ACHN (cell line): ENCODE data around the gene MAN2A1.

ENCODE experiments used
- DNase-seq: peaks from one replicate; pipeline ENCODE4 v3.0.0-alpha.2; 2015
- in situ Hi-C: cut with HindIII; loops from 2 replicates; pipeline ENCODE4 v1.10.0; 2017; ENCODE audit warnings: low sequenced_read_pairs, low pct_ligation_motif_present, low pct_unique_long_range_greater_than_20kb

The MAN2A1 gene

DNA sequence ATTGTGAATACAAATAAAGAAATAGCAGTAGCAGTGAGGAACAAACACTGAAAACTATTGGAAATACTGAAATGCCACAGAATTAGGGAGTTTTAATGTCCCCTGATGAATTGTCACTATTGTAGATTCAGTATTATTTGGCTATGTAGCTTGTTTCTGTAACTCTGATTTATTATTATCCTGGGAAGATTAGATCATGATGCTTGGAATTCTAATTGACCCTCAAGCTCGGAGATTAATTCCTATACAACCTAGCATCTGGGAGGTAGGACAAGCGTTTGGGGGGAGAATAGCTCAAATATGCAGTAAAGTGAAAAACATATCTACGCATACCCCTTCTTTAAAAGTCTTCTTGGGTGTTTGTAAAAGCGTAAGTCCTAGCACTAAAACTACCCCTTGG lies 15.1 kb upstream of the MAN2A1 start:
- in situ Hi-C loops = no loop called here
- DNase-seq = no peak

DNA sequence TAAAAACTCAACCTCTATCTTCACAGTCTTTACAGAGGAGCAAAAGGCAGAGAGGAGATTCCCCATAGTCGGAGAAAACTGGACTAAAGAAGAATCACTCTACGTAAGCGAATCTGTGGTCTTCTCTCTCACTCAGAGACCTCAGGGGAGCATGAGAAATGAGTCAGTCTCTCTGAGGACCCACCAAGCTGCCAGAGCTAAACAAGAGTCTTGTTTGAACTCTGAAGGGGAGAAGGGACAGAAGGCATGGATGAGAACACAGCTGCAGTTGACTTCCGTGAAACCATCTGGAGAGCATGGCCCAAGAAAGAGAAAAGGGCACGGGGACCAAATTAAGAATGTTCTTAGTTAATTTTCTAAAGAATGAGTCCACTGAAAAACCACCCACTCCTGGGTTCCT lies 12.8 kb upstream of the MAN2A1 start:
- DNase-seq = no peak
- in situ Hi-C loops = no loop called here

DNA sequence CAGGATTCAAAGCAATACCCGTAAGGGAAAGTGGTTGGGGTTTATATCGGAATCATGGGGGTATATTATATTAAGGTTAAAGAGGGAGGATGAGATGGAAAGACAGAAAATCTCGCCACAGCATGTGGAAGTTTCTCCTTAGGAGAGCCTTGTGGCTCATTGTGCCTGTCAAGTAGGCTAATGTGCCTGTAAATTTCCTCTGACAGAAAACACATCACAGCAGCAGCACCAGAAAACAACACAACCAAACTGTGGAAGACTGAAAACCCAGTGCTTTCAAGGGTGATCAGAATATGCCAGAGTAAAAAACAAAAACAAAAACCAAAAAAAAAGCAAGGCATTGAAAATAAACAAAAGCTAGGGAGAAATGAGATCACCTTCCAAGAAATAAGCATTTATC lies 11.3 kb upstream of the MAN2A1 start:
- DNase-seq = no peak
- in situ Hi-C loops = no loop called here

DNA sequence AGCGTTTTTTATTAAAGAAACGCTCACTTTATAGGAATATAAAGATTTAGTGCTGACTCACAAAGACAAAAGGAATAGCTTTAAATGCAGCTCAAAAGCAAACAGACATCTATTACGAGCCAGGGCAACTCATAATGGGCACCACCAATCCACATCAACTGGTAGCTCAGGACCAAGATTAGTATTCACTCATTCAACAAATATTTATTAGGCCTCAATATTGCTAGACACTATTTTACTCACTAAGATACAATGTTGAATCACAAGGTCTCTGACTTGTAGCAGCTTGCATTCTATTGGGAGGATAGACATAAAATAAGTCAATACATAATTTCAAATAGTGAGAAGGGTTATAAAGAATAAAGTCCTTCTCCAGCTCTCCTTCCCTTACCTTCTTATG lies 8.0 kb upstream of the MAN2A1 start:
- in situ Hi-C loops = no loop called here
- DNase-seq = no peak

DNA sequence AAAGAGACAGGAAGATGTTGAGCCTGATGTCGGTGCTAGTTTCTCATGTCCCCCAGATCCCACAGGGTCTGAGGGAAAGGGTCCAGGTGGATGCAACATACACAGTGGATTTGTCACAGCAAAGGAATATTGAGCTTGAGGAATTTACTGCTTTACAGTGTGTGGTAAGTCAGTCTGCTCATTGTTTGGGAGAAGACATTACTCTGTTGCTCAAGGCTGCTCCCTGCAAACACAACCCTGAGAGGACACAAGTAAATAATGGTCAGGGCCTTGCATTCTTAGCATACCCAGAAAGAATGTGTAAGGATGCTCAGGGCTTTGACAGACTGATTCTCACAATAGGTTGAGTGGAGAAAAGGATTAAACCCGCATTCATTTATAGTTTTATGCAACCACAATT lies 7.3 kb upstream of the MAN2A1 start:
- in situ Hi-C loops = no loop called here
- no peak for DNase-seq

DNA sequence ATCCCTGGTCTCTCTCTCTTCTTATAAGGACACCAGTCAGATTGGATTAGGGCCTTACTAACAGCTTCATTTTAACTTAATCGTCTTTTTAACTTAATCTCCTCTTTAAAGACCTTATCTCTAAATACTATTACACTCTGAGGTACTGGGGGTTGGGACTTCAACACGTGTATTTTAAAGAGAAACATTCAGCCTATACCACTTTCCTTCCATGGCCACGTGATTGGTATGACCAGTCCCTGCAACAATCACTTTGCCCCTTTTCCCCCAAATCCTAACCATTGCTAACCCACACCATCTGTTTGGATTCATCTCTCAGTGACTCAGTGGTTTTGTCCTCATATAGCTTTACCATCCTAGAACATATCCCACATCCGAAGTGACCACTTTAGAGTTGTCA lies 3.8 kb upstream of the MAN2A1 start:
- DNase-seq = no peak
- in situ Hi-C loops = no loop called here

DNA sequence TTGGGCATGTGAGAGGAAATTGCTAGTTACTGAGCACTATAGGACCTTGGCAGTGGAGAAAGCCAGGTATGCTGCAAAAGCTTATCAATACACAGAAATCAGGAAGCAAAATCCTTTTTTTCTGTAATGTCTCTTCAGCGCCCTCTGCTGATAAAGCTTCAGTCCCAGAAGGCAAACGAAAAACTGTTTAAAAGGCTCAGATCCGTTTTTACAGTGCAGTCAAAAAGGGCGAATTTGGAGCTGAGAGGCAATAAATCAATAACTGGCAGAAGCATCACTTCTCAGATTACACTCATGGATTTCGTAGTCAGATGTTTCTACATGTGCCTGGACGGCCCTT lies 1.1 kb upstream of the MAN2A1 start:
- in situ Hi-C loops = no loop called here

DNA sequence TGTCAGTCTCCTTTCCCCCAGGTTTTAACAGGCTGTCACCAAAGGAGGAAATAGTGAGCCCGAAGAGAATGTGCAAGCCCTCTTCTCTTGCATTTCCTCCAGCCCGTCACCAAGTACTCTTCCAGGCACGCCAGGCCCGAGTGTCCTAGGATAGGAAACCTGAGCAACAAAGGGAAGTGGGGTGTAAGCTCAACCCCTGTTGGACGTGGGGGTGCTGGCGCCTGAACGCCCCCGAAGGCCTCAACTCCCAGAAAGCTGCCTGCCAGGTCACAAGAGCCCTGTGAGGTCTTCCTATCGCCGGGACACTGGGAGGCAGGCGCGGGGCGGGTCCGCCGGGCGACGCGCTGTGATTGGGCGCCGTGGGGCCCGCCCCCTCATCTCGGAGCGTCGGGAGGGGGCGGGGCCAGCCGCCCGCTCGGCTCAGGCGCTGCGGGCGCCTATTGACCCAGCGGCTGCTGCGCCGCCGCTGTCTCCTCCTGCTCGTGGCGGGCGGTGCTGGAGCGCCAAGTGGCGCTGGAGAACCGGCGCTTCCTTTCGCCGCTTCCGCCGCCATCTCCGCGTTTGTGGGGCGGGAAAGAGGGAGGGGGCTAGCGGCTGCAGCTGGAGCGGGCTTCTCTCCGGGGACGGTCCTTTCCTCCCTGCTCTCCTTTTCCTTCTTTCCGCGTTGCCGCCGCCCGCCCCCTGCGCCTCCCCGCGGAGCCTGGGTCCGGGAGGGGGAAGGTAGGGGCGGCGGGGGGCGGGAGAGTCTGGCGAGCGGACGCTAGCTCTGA lies 572 bp upstream of the MAN2A1 start:
- in situ Hi-C loops = no loop called here

More for the DNA sequence above, 1.1 kb upstream of the MAN2A1 start:
- DNase-seq = peak; percentile 66

DNA sequence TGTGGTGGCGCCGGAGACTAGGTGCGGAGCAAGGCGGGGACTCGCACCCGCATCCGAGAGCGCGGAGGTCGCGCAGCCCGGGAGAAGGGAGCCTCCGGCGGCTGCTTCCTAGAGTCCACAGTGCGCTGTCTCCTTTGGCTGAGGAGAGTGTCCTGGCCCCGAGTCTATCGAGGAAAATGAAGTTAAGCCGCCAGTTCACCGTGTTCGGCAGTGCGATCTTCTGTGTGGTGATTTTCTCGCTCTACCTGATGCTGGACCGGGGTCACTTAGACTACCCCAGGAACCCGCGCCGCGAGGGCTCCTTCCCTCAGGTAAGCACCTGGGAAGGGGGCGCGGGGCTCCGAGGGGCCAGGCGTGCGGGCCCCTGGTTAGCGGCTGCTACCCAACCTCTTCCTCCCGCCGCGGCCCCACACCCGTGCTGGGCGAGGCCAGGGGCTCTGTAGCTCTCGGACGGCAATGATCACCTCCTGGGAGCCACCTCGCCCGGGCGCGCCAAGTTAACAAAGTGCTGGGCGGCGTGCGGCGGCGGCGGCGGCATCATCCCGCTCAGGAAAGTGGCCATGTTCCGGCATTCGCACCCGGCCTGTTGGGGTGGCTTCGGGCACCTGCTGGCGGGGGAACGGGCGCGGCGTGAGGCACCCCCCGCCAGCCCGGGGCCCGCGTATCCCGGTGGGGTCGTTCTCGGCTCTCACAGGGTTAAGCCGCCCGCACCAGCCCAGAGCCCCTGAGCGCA lies 681 bp downstream of the MAN2A1 start:
- DNase-seq = peak; percentile 42
- in situ Hi-C loops = no loop called here

More for the DNA sequence above, 572 bp upstream of the MAN2A1 start:
- DNase-seq = peak; percentile 89

DNA sequence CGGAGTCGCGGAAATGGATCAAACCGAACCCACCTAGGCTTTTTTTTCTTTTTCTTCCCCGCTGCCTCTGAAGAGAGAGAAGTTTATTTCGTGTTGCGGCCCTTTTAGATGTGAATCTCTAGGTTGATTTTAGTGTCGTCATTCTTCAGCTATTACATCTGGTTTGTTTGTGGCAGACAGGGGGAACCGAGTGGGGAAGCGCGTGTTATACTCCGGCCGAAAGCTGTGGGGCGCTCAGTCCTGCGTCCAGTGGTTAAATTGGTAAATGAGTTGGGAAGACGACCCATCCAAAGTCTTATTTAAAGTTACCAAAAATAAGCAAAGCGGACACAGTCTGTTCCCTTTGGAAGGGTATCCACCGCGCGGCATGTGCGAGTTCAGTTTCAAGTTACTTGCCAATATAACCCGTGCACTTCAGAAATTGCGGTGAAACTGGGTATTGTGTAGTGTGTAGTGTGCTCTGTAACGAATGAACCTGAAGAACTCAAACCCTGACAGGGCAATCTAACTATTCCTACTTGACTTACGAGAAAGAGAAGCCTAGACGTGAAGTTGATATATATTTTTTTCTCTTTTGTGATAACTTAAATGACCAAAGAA lies 1.3 kb downstream of the MAN2A1 start:
- peak; percentile 63 for DNase-seq
- in situ Hi-C loops = no loop called here

DNA sequence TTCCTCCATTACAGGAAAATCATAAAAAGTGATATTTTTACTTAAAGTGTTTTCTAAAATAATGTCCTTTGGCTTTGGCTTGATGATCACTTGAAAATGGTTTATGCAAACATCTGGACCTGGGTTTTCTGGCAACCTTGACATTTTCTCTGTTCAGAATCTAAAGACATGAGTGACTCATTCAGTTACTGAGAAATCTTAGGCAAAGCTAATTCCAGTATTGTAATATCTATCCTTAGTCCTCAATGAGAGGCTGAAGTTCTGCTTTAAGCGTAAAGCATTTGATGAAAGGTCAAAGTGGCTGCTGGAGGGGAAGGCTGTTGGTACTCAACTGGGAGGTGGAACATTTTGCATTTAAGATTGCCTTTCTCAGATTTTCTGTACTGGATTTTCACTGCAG lies 2.3 kb downstream of the MAN2A1 start:
- no peak for DNase-seq
- in situ Hi-C loops = no loop called here

DNA sequence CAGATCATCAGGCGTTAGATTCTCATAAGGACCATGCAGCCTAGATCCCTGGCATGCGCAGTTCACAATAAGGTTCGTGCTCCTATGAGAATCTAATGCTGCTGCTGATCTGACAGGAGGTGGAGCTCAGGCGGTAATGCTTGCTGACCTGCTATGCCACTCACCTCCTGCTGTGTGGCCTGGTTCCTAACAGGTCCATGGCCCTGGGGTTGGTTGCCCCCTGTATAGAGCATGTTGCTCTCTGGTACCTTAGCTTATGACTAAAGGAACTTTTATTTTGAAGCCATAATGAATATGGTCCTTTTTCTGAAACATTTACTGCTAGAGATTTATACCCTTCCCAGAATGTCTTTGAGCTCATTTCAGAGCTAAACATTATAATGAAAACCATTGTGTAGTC lies 3.1 kb downstream of the MAN2A1 start:
- in situ Hi-C loops = no loop called here

DNA sequence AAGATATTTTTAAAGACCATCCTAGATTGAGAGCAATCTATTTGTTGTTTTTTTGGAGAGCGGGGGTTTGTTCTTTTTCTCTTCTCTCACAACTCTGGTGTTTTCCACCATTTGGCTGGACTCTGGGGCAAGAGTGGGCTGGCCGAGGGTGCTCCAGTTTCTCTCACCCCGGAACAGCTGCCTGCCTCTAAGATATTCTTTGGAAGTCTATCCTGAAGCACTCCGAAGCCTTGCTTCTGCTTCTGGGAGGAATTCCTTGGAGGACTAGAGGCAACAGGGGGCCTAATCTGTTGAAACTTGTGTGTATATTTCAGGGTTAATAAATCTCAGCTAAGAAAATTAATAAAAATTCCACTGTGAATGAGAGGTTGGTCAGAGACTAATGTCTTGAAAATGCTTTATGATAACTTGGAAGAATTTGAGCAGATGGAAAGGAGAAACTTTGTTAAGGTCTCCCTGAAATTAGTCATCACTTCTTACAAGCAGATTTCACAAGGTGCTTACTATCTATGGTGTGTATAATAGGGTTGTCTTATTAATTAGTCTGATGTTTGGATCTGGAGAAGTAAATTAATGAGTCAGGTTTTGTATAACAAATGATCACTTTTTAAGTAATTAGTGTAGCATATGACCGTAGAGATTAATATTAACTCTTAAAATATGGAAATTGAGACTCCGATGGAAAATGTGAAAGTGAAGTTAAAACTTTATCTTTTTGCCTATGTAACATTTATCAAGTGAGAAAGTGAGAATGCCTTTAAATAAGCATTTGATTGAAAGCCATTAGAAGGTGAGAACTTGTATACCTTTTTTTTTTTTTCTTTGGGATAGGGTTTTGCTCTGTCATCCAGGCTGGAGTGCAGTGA lies 4.0 kb downstream of the MAN2A1 start:
- DNase-seq = no peak
- in situ Hi-C loops = no loop called here

More for the DNA sequence above, 3.1 kb downstream of the MAN2A1 start:
- no peak for DNase-seq

DNA sequence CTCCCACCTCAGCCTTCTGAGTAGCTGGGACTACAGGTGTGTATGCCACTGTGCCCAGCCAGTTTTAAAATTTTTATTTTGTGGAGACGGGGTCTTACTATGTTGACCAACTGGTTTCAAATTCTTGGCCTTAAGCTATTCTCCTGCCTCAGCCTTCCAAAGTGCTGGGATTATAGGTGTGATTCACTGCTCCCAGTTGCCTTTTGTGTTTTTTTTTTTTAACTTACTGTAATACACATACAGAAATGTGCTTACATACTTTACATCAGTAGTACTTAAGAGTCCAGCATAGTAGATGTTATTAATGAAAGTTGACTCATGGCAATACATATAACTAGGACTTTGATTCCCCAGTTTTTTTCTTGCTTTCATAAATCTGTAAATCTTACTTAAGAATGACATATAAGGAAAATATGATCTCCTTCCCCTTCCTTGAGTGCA lies 4.7 kb downstream of the MAN2A1 start:
- in situ Hi-C loops = no loop called here
- DNase-seq = no peak

DNA sequence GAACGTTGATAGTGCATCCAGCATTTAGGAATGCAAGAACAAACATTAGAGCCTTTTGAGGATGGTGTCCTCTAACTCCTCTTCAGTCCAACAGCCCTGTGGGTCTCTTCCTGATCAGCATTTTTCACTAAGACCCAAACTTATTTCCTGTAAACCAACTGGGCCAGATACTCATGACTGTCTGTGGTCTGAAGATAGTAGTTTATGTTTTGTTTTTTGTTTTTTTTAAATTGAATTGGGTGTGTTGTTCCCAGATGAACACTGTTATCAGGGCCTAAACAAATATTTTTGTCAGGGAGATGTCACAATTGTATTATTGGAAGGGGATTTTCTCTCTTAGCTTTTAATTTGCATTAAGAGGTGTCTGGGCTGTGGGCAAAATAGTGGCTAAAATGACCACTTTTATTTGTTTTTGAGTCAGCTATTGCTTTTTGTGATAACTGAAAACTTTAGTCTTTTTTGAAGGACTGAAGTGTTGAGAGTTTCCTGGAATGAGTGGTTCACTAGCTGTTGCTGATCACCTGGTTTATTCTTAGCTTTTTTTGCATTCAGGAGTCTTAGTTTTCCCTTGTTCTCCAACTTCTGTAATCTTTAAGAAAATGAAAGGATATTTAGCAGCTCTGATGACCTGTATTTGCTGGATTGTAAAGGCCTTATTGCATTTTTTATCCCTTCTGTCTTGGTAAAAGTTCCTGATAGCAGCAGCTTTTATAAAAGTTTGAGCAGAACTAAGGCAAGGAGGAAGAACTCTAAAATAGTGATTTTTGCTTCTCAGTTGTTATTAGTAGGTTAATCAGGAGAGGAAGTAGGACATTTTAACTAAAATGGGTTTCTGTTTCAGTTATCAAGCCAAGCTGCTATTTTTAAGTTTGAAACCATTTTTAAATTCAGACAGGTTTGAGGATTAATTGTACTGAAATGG lies 5.5 kb downstream of the MAN2A1 start:
- no peak for DNase-seq
- in situ Hi-C loops = no loop called here

DNA sequence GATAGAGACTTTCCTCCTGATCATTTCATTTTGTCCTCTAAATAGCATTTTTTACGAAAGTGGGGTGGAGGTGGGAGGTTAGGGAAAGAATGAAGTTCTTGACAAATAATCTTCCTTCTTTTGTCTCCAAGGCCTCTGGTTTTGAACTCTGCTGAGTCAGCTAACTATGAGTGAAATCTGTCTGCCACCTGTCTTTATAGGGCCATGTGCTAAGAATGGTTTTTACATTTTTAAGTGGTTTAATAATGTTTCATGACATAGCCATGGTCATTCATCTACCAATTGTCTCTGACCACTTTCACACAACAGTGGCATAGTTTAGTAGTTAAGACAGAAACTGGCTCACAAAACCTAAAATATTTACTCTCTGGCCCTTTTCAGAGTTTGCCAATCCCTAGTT lies 7.6 kb downstream of the MAN2A1 start:
- no peak for DNase-seq
- in situ Hi-C loops = no loop called here

DNA sequence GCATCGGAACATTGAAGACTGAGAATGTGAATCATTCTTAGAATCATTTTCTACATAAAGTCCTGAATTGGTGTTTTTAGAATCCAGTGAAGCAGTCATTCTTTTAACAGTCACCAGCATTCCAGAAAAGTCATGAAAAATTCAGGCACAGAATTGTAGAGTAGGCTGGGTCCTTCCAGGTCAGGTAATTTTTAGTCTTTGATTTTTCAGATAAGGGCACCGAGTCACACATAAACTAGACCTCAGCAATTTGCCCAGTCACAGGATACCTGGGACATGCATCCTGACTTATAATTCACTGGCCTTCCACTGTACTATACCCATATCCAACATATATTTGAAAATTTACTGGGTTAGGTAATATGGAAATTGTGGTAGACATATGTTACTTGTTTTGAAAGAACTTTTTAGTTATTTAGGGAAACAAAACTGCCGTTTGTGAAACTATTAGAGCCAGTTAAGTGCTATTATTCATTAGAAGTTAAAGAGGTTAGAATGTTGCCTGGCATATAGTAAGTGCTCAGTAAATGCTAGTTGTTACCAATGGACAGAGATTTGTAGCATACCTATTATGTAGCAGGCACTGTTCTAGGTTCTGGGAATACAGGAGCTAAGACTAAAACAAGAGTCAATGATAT lies 10.9 kb downstream of the MAN2A1 start:
- no peak for DNase-seq
- in situ Hi-C loops = no loop called here

DNA sequence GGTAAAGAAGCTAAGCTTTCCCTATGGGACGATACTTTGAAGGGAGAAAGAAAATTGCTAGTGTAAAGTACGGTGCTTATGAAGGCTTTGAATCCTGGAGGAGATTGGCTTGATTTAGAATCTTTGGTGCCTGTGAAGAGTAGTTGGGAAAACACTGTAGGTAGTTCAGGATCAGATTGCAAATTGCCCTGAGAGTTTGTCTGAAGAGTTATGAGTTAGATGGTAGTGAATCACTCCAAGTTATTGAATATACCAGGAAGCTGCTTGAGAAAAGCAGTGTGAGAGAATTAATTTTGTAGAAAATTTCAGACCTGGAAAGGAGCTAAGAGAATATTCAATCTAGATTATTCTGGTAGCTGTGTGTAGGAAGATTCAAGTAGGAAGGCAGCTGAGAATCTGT lies 11.5 kb downstream of the MAN2A1 start:
- no peak for DNase-seq
- in situ Hi-C loops = no loop called here
